H1 (cell line): Measurements from ENCODE around the gene SLC39A2. TPM values are rescaled to one million over a fixed set of nuclear protein-coding genes. Genes with fewer than 3 reads are reported as not detected.

ENCODE experiments used
- CTCF ChIA-PET: fragments of 300-600 bp; sonication (Branson Sonifier 250); formaldehyde crosslinking; loops from one replicate; lab custom pipeline; 2021; ENCODE audit not compliant: partially characterized antibody; lab: Charles Lee
- POLR2A ChIA-PET: fragments of 300-600 bp; sonication (Branson Sonifier 250); formaldehyde crosslinking; loops from one replicate; lab custom pipeline; 2021; ENCODE audit warnings: inconsistent platforms; ENCODE audit not compliant: partially characterized antibody; lab: Charles Lee
- DNase-seq, 2 experiments: peaks; one replicate each; pipeline versions ENCODE4 v3.0.0 to v3.0.0-alpha.2; 2010 to 2022; ENCODE audit warnings: low spot score in 2 of 2, low read depth in 1 of 2, mixed read lengths in 1 of 2
- FAIRE-seq: peaks from 2 replicates; lab custom pipeline; 2011; peaks lifted over from hg19 to GRCh38; lab: Jason Lieb, UNC
- H2AFZ ChIP-seq: 2 replicates; pipeline ENCODE4 v1.8.1; 2012; ENCODE audit warnings: low read length, inconsistent platforms
- H2AK5ac ChIP-seq: 2 replicates; pipeline ENCODE4 v1.6.1; 2013; ENCODE audit warnings: low read depth, low read length
- H2BK120ac ChIP-seq: replicated peaks from 2 replicates; pipeline ENCODE3; 2013; ENCODE audit warnings: low read depth, low read length, inconsistent platforms
- H2BK12ac ChIP-seq: 2 replicates; pipeline ENCODE4 v1.6.1; 2013; ENCODE audit warnings: low read depth, low read length
- H2BK15ac ChIP-seq: 2 replicates; pipeline ENCODE4 v1.6.1; 2013; ENCODE audit warnings: low read length
- H2BK20ac ChIP-seq: 2 replicates; pipeline ENCODE4 v1.6.1; 2013; ENCODE audit warnings: low read length
- H2BK5ac ChIP-seq: 2 replicates; pipeline ENCODE4 v1.6.1; 2013; ENCODE audit warnings: low read depth, low read length
- H3K14ac ChIP-seq: 2 replicates; pipeline ENCODE4 v1.6.1; 2013; ENCODE audit warnings: inconsistent platforms; ENCODE audit not compliant: insufficient read length
- H3K18ac ChIP-seq: 2 replicates; pipeline ENCODE4 v1.6.1; 2013; ENCODE audit warnings: low read length; ENCODE audit errors: extremely low read depth
- H3K23ac ChIP-seq: 2 replicates; pipeline ENCODE4 v1.6.1; 2013; ENCODE audit warnings: inconsistent platforms; ENCODE audit not compliant: insufficient read length
- H3K23me2 ChIP-seq: 2 replicates; pipeline ENCODE4 v1.6.1; 2013; ENCODE audit warnings: low read depth, low read length
- H3K27ac ChIP-seq: 2 replicates; pipeline ENCODE4 v1.6.1; 2011; ENCODE audit warnings: low read depth, low read length, inconsistent platforms
- H3K27me3 ChIP-seq, 4 experiments: replicated peaks in 1 of 4; 1 replicate in 1 of 4; 2 replicates in 3 of 4; pipeline versions ENCODE4 v1.6.1 to v1.8.1; 2011 to 2013; ENCODE audit warnings: low read length in 3 of 4, mild to moderate bottlenecking in 3 of 4, inconsistent platforms in 2 of 4, mixed read lengths in 2 of 4, moderate library complexity in 1 of 4; ENCODE audit not compliant: control insufficient read depth in 3 of 4, insufficient read depth in 3 of 4; ENCODE audit errors: extremely low read depth in 1 of 4
- H3K36me3 ChIP-seq, 4 experiments: 2 replicates each; pipeline versions ENCODE4 v1.6.1 to v1.8.1; 2011 to 2013; ENCODE audit warnings: mild to moderate bottlenecking in 4 of 4, low read length in 3 of 4, moderate library complexity in 2 of 4, control low read depth in 1 of 4, inconsistent platforms in 1 of 4; ENCODE audit not compliant: insufficient read depth in 4 of 4, control insufficient read depth in 2 of 4
- H3K4ac ChIP-seq: replicated peaks from 2 replicates; pipeline ENCODE3; 2013; ENCODE audit warnings: low read length, low read depth, mixed read lengths, inconsistent platforms; ENCODE audit not compliant: insufficient read length
- H3K4me1 ChIP-seq, 4 experiments: replicated peaks in 1 of 4; 1 replicate in 1 of 4; 2 replicates in 3 of 4; pipeline versions ENCODE4 v1.6.1 to v1.8.1; 2011 to 2013; ENCODE audit warnings: low read length in 3 of 4, inconsistent platforms in 2 of 4, mixed read lengths in 1 of 4; ENCODE audit not compliant: insufficient read depth in 4 of 4, control insufficient read depth in 3 of 4
- H3K4me2 ChIP-seq, 2 experiments: 2 replicates each; pipeline versions ENCODE4 v1.6.1 to v1.8.1; 2011 to 2013; ENCODE audit warnings: low read depth in 2 of 2, low read length in 2 of 2, control low read depth in 1 of 2, inconsistent platforms in 1 of 2, mild to moderate bottlenecking in 1 of 2; ENCODE audit not compliant: insufficient read depth in 1 of 2
- H3K4me3 ChIP-seq, 4 experiments: fragments of 200-600, 300-600 bp in 1 of 4; sonication (generic), shearing (Covaris generic), sonication (Bioruptor Twin) in 1 of 4; 2 replicates each; pipeline versions ENCODE4 v1.5.1 to v1.8.1; 2011 to 2016; ENCODE audit warnings: low read length in 4 of 4, low read depth in 3 of 4, control low read depth in 2 of 4, inconsistent platforms in 2 of 4, mild to moderate bottlenecking in 2 of 4, mixed read lengths in 1 of 4, moderate library complexity in 1 of 4; ENCODE audit not compliant: insufficient read depth in 2 of 4; ENCODE audit errors: extremely low read depth in 1 of 4
- H3K56ac ChIP-seq: replicated peaks from 2 replicates; pipeline ENCODE3; 2013; ENCODE audit warnings: low read depth, mild to moderate bottlenecking, mixed read lengths, low read length, inconsistent platforms; ENCODE audit not compliant: insufficient read length
- H3K79me1 ChIP-seq: 2 replicates; pipeline ENCODE4 v1.6.1; 2013; ENCODE audit warnings: low read depth, low read length, control low read depth
- H3K79me2 ChIP-seq, 2 experiments: 2 replicates each; pipeline versions ENCODE4 v1.6.1 to v1.8.1; 2012 to 2013; ENCODE audit warnings: low read length in 2 of 2, mild to moderate bottlenecking in 2 of 2, inconsistent platforms in 1 of 2; ENCODE audit not compliant: insufficient read depth in 2 of 2, control insufficient read depth in 1 of 2
- H3K9ac ChIP-seq, 4 experiments: replicated peaks in 1 of 4; 1 replicate in 1 of 4; 2 replicates in 3 of 4; pipeline versions ENCODE4 v1.6.1 to v1.8.1; 2011 to 2013; ENCODE audit warnings: low read depth in 3 of 4, low read length in 3 of 4, control low read depth in 2 of 4, mild to moderate bottlenecking in 2 of 4, moderate library complexity in 2 of 4, inconsistent platforms in 1 of 4; ENCODE audit errors: extremely low read depth in 1 of 4
- H3K9me3 ChIP-seq, 2 experiments: 2 replicates each; pipeline versions ENCODE4 v1.6.1 to v1.8.1; 2012 to 2013; ENCODE audit warnings: mild to moderate bottlenecking in 2 of 2, moderate library complexity in 2 of 2, control low read depth in 1 of 2, inconsistent platforms in 1 of 2, low read depth in 1 of 2, low read length in 1 of 2, mixed read lengths in 1 of 2; ENCODE audit not compliant: insufficient read depth in 2 of 2
- H4K20me1 ChIP-seq, 2 experiments: replicated peaks in 1 of 2; 2 replicates each; pipeline versions ENCODE3 to v1.8.1; 2011 to 2013; ENCODE audit warnings: inconsistent platforms in 2 of 2, low read length in 2 of 2, mild to moderate bottlenecking in 1 of 2; ENCODE audit not compliant: insufficient read depth in 2 of 2, control insufficient read depth in 1 of 2
- H4K5ac ChIP-seq: 2 replicates; pipeline ENCODE4 v1.6.1; 2013; ENCODE audit warnings: low read length, low read depth, mixed read lengths, inconsistent platforms; ENCODE audit not compliant: insufficient read length
- H4K8ac ChIP-seq: 2 replicates; pipeline ENCODE4 v1.8.0; 2013; ENCODE audit warnings: mild to moderate bottlenecking, moderate library complexity, low read length, inconsistent platforms; ENCODE audit not compliant: insufficient read depth; ENCODE audit errors: extremely low read depth
- H4K91ac ChIP-seq: replicated peaks from 2 replicates; pipeline ENCODE3; 2013; ENCODE audit warnings: low read length, mixed read lengths, inconsistent platforms; ENCODE audit not compliant: insufficient read length
- CEBPB ChIP-seq: IDR thresholded peaks from 2 replicates; pipeline ENCODE4 v1.6.1; 2012; ENCODE audit warnings: low read depth, low read length
- WGBS, 2 experiments: shearing (Covaris generic) in 1 of 2; methylation state at CpG; one replicate each; pipeline versions ENCODE4 v1.1.6 to v1.1.7; 2013 to 2015; ENCODE audit warnings: low lambda C conversion rate in 2 of 2, mixed read lengths in 2 of 2, inconsistent platforms in 1 of 2, low coverage in 1 of 2, missing lambda C conversion rate in 1 of 2; ENCODE audit not compliant: insufficient replicate concordance in 2 of 2, insufficient coverage in 1 of 2, insufficient read length in 1 of 2; ENCODE audit errors: extremely low coverage in 1 of 2, missing lambda C conversion rate in 1 of 2; 5-methylcytosine and 5-hydroxymethylcytosine counted together
- polyA plus RNA-seq, 7 experiments: library from polyadenylated mRNA; depleted of rRNA in 3 of 7; stranded (reverse) in 5 of 7; unstranded in 2 of 7; fragments of >200 nt in 5 of 7; fragments of 200-250 nt in 2 of 7; gene quantifications; 1 replicate in 5 of 7; 2 replicates in 1 of 7; 4 replicates in 1 of 7; pipeline versions ENCODE4 v1.2.1 to v1.2.3, GENCODE V29; 2011 to 2013; ENCODE audit warnings: missing spikeins in 2 of 7, mixed read lengths in 2 of 7
- total RNA-seq: library from RNA; stranded (reverse); fragmentation: NEBNext Ultra II Directional; extraction: Animal tissue kit (Norgen Biotek cat#: 25700); gene quantifications from 2 replicates; pipeline ENCODE4 v1.2.1, GENCODE V29; 2021

SLC39A2 gene
- total and polyA plus RNA-seq, 2 of the 8 experiments (the other 6 are each of a cell fraction or from before 2014, with no cell fraction given) = 0.14 to 0.22 TPM

- Histone ChIP-seq H4K91ac (no peak overlapping the region), H2AFZ (no peak overlapping the region), H3K14ac (no peak overlapping the region), H3K27ac (no peak overlapping the region), H2BK20ac (no peak overlapping the region), H3K56ac (no peak overlapping the region), H2BK120ac (no peak overlapping the region), H3K36me3 (no peaks in the 10 kb centered on the region), H3K4me3 (no peak overlapping the region), H2BK12ac (no peak overlapping the region), H2BK15ac (no peak overlapping the region), H3K9ac (no peak overlapping the region), H3K79me1 (no peaks in the 10 kb centered on the region), H3K79me2 (no peaks in the 10 kb centered on the region), H4K5ac (no peak overlapping the region), H3K18ac (no peak overlapping the region), H4K20me1 (no peaks in the 10 kb centered on the region), H3K27me3 (peaks cover 0 to 3% (median 0%) of the 10 kb centered on the region in 4 experiments; a peak in 1 of 7 replicates), H3K4ac (no peak overlapping the region), H2BK5ac (no peak overlapping the region), H3K23me2 (0 out of 2 replicates have a peak, but pooled peaks cover under 1% of the 10 kb centered on the region), H3K4me1 (peaks cover 6 to 8% (median 7%) of the 10 kb centered on the region in 4 experiments; a peak in 6 of 7 replicates), H4K8ac (no peak overlapping the region), H2AK5ac (no peak overlapping the region), H3K23ac (no peak overlapping the region), H3K9me3 (no peaks in the 10 kb centered on the region), H3K4me2 (no peak overlapping the region)
- ChIA-PET CTCF (interaction anchor here (0.7 to 7.2 kb wide), 13 partner anchors 8 to 73 kb away, joined by 3 to 371 read pairs (median 4); partner anchors contain the start of gene NDRG2), POLR2A (interaction anchor here (0.8 to 1.6 kb wide), 3 partner anchors 9 to 29 kb away, joined by 3 to 4 read pairs (median 3); no protein-coding TSS in a partner anchor)
- no peak for FAIRE-seq
- DNase-seq = no peak
- 92% methylated on average over 6 of the region's 6 CpGs; no CpG with 5 or more reads in 1 of the 2 experiments for WGBS, 2 experiments
- peak; percentile 55 for TF ChIP-seq CEBPB
These were observed 45.0 kb downstream of the SLC39A2 start for GRCh38 chr14:21043974-21044618.
